ENCODE results near the gene MTIF2. TPM values are rescaled to one million over a fixed set of nuclear protein-coding genes. Genes with fewer than 3 reads are reported as not detected.

Gene MTIF2
- total RNA-seq (2021; ENCODE audit: unreplicated experiment) = 34.1 TPM
- polyA plus RNA-seq (2012; ENCODE audit: insufficient read length) = 23.0 TPM
- Bru-seq, nascent RNA = percentile 75 among the genes with signal in this experiment
- BruChase-seq, experiment 1, labeled RNA remaining after a 2-hour chase = percentile 80 among the genes with signal in this experiment
- BruChase-seq, experiment 2, labeled RNA remaining after a 6-hour chase = percentile 87 among the genes with signal in this experiment
- long read RNA-seq, transcript MTIF2-201 (16 exons, 2,528 nt) = major isoform, 15 of 48 reads
- long read RNA-seq, partial matches to known transcripts = 23 of 48 reads
- long read RNA-seq, other reads (novel, unspliced or antisense) = 10 of 48 reads

- H3K4me1 ChIP-seq (ENCODE audit: control insufficient read depth, insufficient read depth, low read length) = peaks cover 9% of the 10 kb centered on the region; the same call in 1 of the 2 replicates
- H3K27ac ChIP-seq (ENCODE audit: low read length) = peak within 1 kb of the TSS; percentile 99
- H3K4me3 ChIP-seq (ENCODE audit: low read depth in 2 of 2, low read length in 2 of 2) = peak within 1 kb of the TSS; percentile 89 to 95
- BruUV-seq (replicated peaks) = no TSS peak
- POLR2A ChIA-PET = interaction anchor here (0.7 kb wide), 2 partner anchors 250 to 448 kb away, joined by 5 to 15 read pairs; partner anchors contain the start of gene CFAP36
- H3K27me3 ChIP-seq (ENCODE audit: control insufficient read depth, insufficient read depth, low read length) = no peaks in the 10 kb centered on the region
- DNase-seq (ENCODE audit: low read depth, low spot score) = peak; percentile 87
- ATAC-seq = peak; percentile 99
- TF ChIP-seq POLR2AphosphoS5 (IDR thresholded peaks at IDR 0.05; ENCODE audit: low read depth, low read length) = peak; percentile 98
- TF ChIP-seq CTCF (IDR thresholded peaks at IDR 0.05) = no peak
- TF ChIP-seq SIN3A (IDR thresholded peaks at IDR 0.05; ENCODE audit: borderline replicate concordance, insufficient read depth, low read depth, low read length) = peak; percentile 94
- peak; percentile 39; the same call in 1 of the 2 replicates for TF ChIP-seq TCF7L2 (IDR thresholded peaks at IDR 0.05; ENCODE audit: low read depth, low read length)
- TF ChIP-seq REST (IDR thresholded peaks at IDR 0.05; ENCODE audit: insufficient read depth in 1 of 2, low read depth in 2 of 2, low read length in 1 of 2) = peak in 1 of 2 experiments; percentile 59; a peak in 1 of 4 replicates
- intact Hi-C loops (cut with micrococcal nuclease; ENCODE audit: unreplicated experiment) (no loop called here), in situ Hi-C loops (cut with HindIII; ENCODE audit: low pct_unique_long_range_greater_than_20kb, low sequenced_read_pairs) (no loop called here)
- H3K36me3 ChIP-seq (ENCODE audit: control insufficient read depth, insufficient read depth, low read length) = peaks cover 4% of the 10 kb centered on the region
- H3K9me3 ChIP-seq (ENCODE audit: control insufficient read depth, insufficient read depth, low read depth, low read length) = no peaks in the 10 kb centered on the region
- CTCF ChIA-PET = no interaction called here
Measured at GRCh38 chr2:55268907-55269644, at the start of gene MTIF2. TSS of gene MTIF2 (minus strand) at chr2:55269231. CDS start at chr2:55263858, 5,373 bp downstream.

GRCh38 chr2:55314985-55315384 is 46.0 kb upstream of the MTIF2 start:
- intact Hi-C loops (cut with micrococcal nuclease; ENCODE audit: unreplicated experiment) (no loop called here), in situ Hi-C loops (cut with HindIII; ENCODE audit: low pct_unique_long_range_greater_than_20kb, low sequenced_read_pairs) (no loop called here)
- no peak overlapping the region for H3K27ac ChIP-seq (ENCODE audit: low read length)
- POLR2A ChIA-PET = no interaction called here
- TF ChIP-seq CTCF (IDR thresholded peaks at IDR 0.05) (no peak), TCF7L2 (IDR thresholded peaks at IDR 0.05; ENCODE audit: low read depth, low read length) (no peak), SIN3A (IDR thresholded peaks at IDR 0.05; ENCODE audit: borderline replicate concordance, insufficient read depth, low read depth, low read length) (no peak), POLR2AphosphoS5 (IDR thresholded peaks at IDR 0.05; ENCODE audit: low read depth, low read length) (no peak), REST (IDR thresholded peaks at IDR 0.05; ENCODE audit: insufficient read depth in 1 of 2, low read depth in 2 of 2, low read length in 1 of 2) (no peak)
- H3K4me1 ChIP-seq (ENCODE audit: control insufficient read depth, insufficient read depth, low read length) = no peaks in the 10 kb centered on the region
- H3K4me3 ChIP-seq (ENCODE audit: low read depth in 2 of 2, low read length in 2 of 2) = no peak overlapping the region
- H3K9me3 ChIP-seq (ENCODE audit: control insufficient read depth, insufficient read depth, low read depth, low read length) = no peaks in the 10 kb centered on the region
- H3K27me3 ChIP-seq (ENCODE audit: control insufficient read depth, insufficient read depth, low read length) = no peaks in the 10 kb centered on the region
- BruUV-seq (replicated peaks) = no TSS peak
- CTCF ChIA-PET = no interaction called here
- H3K36me3 ChIP-seq (ENCODE audit: control insufficient read depth, insufficient read depth, low read length) = peaks cover 60% of the 10 kb centered on the region
- DNase-seq (ENCODE audit: low read depth, low spot score) = no peak
- no peak for ATAC-seq
